IPS-20b (cell line): ENCODE results near the gene EDN2.

Source experiments
- H3K27ac ChIP-seq: one replicate; pipeline ENCODE4 v1.5.1; 2013; ENCODE audit warnings: low read length
- H3K27me3 ChIP-seq: 2 replicates; pipeline ENCODE4 v1.6.1; 2013; ENCODE audit warnings: mild to moderate bottlenecking, low read length, inconsistent platforms; ENCODE audit not compliant: insufficient read depth
- H3K36me3 ChIP-seq: 2 replicates; pipeline ENCODE4 v1.6.1; 2013; ENCODE audit warnings: low read depth, mild to moderate bottlenecking, inconsistent platforms, low read length, moderate library complexity; ENCODE audit not compliant: insufficient read depth
- H3K4me1 ChIP-seq: 2 replicates; pipeline ENCODE4 v1.6.1; 2013; ENCODE audit warnings: mild to moderate bottlenecking, control low read depth, inconsistent platforms, low read length, moderate library complexity; ENCODE audit not compliant: insufficient read depth
- H3K4me3 ChIP-seq: 2 replicates; pipeline ENCODE4 v1.5.1; 2013; ENCODE audit warnings: mild to moderate bottlenecking, low read length, inconsistent platforms
- H3K9ac ChIP-seq: 2 replicates; pipeline ENCODE4 v1.6.1; 2013; ENCODE audit warnings: low read depth, mild to moderate bottlenecking, inconsistent platforms, low read length, moderate library complexity
- H3K9me3 ChIP-seq: 2 replicates; pipeline ENCODE4 v1.6.1; 2013; ENCODE audit warnings: mild to moderate bottlenecking, low read depth, low read length, inconsistent platforms; ENCODE audit not compliant: insufficient read depth

EDN2 gene

GRCh38 chr1:41437011-41437355, 47.5 kb downstream of the EDN2 start:
- H3K27me3 ChIP-seq, result no peaks in the 10 kb centered on the region
- no peak overlapping the region for H3K9ac ChIP-seq
- H3K9me3 ChIP-seq, result no peaks in the 10 kb centered on the region
- H3K4me3 ChIP-seq, result no peak overlapping the region
- H3K27ac ChIP-seq, result no peak overlapping the region
- no peaks in the 10 kb centered on the region for H3K36me3 ChIP-seq
- peaks cover 13% of the 10 kb centered on the region for H3K4me1 ChIP-seq

- H3K36me3 ChIP-seq, result no peaks in the 10 kb centered on the region
- no peak overlapping the region for H3K9ac ChIP-seq
- H3K27me3 ChIP-seq, result no peaks in the 10 kb centered on the region
- peaks cover 13% of the 10 kb centered on the region for H3K4me1 ChIP-seq
- H3K27ac ChIP-seq, result no peak overlapping the region
- no peaks in the 10 kb centered on the region for H3K9me3 ChIP-seq
- H3K4me3 ChIP-seq, result no peak overlapping the region
Observed at GRCh38 chr1:41436281-41437010, 48.0 kb downstream of the EDN2 start.

- Histone ChIP-seq H3K4me1 (peaks cover 13% of the 10 kb centered on the region), H3K36me3 (no peaks in the 10 kb centered on the region), H3K27me3 (no peaks in the 10 kb centered on the region), H3K9ac (no peak overlapping the region), H3K4me3 (no peak overlapping the region), H3K27ac (no peak overlapping the region), H3K9me3 (no peaks in the 10 kb centered on the region)
Observed at GRCh38 chr1:41435570-41436178, 48.8 kb downstream of the EDN2 start.

- no peaks in the 10 kb centered on the region for H3K9me3 ChIP-seq
- no peak overlapping the region for H3K27ac ChIP-seq
- no peaks in the 10 kb centered on the region for H3K27me3 ChIP-seq
- no peak overlapping the region for H3K9ac ChIP-seq
- no peak overlapping the region for H3K4me3 ChIP-seq
- H3K4me1 ChIP-seq, result peaks cover 13% of the 10 kb centered on the region
- H3K36me3 ChIP-seq, result no peaks in the 10 kb centered on the region
Observed at GRCh38 chr1:41434748-41435449, 49.6 kb downstream of the EDN2 start.

- Histone ChIP-seq H3K4me1 (peaks cover 13% of the 10 kb centered on the region), H3K4me3 (no peak overlapping the region), H3K27ac (no peak overlapping the region), H3K27me3 (no peaks in the 10 kb centered on the region), H3K9ac (no peak overlapping the region), H3K36me3 (no peaks in the 10 kb centered on the region), H3K9me3 (no peaks in the 10 kb centered on the region)
Observed at GRCh38 chr1:41434306-41434705, 50.2 kb downstream of the EDN2 start.

GRCh38 chr1:41433501-41433900, 51.0 kb downstream of the EDN2 start:
- H3K36me3 ChIP-seq, result no peaks in the 10 kb centered on the region
- H3K27me3 ChIP-seq, result no peaks in the 10 kb centered on the region
- peaks cover 13% of the 10 kb centered on the region for H3K4me1 ChIP-seq
- H3K9ac ChIP-seq, result no peak overlapping the region
- no peak overlapping the region for H3K27ac ChIP-seq
- no peaks in the 10 kb centered on the region for H3K9me3 ChIP-seq
- H3K4me3 ChIP-seq, result no peak overlapping the region

GRCh38 chr1:41432481-41433280, 51.8 kb downstream of the EDN2 start:
- no peak overlapping the region for H3K4me3 ChIP-seq
- no peak overlapping the region for H3K27ac ChIP-seq
- no peaks in the 10 kb centered on the region for H3K27me3 ChIP-seq
- H3K4me1 ChIP-seq, result peaks cover 13% of the 10 kb centered on the region
- H3K36me3 ChIP-seq, result no peaks in the 10 kb centered on the region
- H3K9ac ChIP-seq, result no peak overlapping the region
- no peaks in the 10 kb centered on the region for H3K9me3 ChIP-seq

- Histone ChIP-seq H3K4me1 (peaks cover 10% of the 10 kb centered on the region), H3K27ac (no peak overlapping the region), H3K4me3 (no peak overlapping the region), H3K9me3 (no peaks in the 10 kb centered on the region), H3K36me3 (no peaks in the 10 kb centered on the region), H3K9ac (no peak overlapping the region), H3K27me3 (no peaks in the 10 kb centered on the region)
Observed at GRCh38 chr1:41431490-41432350, 52.8 kb downstream of the EDN2 start.

GRCh38 chr1:41430582-41430981, 53.9 kb downstream of the EDN2 start:
- Histone ChIP-seq H3K27ac (no peak overlapping the region), H3K36me3 (no peaks in the 10 kb centered on the region), H3K9me3 (no peaks in the 10 kb centered on the region), H3K4me1 (no peaks in the 10 kb centered on the region), H3K4me3 (no peak overlapping the region), H3K9ac (no peak overlapping the region), H3K27me3 (no peaks in the 10 kb centered on the region)

- Histone ChIP-seq H3K36me3 (no peaks in the 10 kb centered on the region), H3K4me1 (no peaks in the 10 kb centered on the region), H3K27ac (no peak overlapping the region), H3K4me3 (no peak overlapping the region), H3K9ac (no peak overlapping the region), H3K9me3 (no peaks in the 10 kb centered on the region), H3K27me3 (no peaks in the 10 kb centered on the region)
Observed at GRCh38 chr1:41430069-41430468, 54.4 kb downstream of the EDN2 start.

- Histone ChIP-seq H3K9ac (no peak overlapping the region), H3K36me3 (no peaks in the 10 kb centered on the region), H3K4me3 (no peak overlapping the region), H3K27ac (no peak overlapping the region), H3K4me1 (no peaks in the 10 kb centered on the region), H3K27me3 (no peaks in the 10 kb centered on the region), H3K9me3 (no peaks in the 10 kb centered on the region)
Observed at GRCh38 chr1:41429641-41430035, 54.8 kb downstream of the EDN2 start.
